A549 (cell line): ENCODE data around the gene BCL6. TPM values are rescaled to one million over a fixed set of nuclear protein-coding genes. Genes with fewer than 3 reads are reported as not detected.
"Not testable (repeated sequence)": the region's sequence is repeated elsewhere in the genome, so short reads cannot be mapped to it uniquely, and the experiment has no call there.

Experiments used
- ATAC-seq, 2 experiments: fragments of 200-7000 bp in 1 of 2; fragments of >200 bp in 1 of 2; cut with Nextera tagmentation in 1 of 2; cut with Tn5 transposase in 1 of 2; 3 replicates each; pipeline versions ENCODE4 v1.8.0 to v1.9.1; 2018 to 2020; ENCODE audit warnings: mild to moderate bottlenecking in 1 of 2, moderate library complexity in 1 of 2
- CTCF ChIA-PET: fragments of 300-600 bp; sonication (Branson Sonifier 250); formaldehyde crosslinking; extraction: SDS; loops from one replicate; lab custom pipeline; 2021; ENCODE audit warnings: antibody characterized with exemption, inconsistent platforms; lab: Yijun Ruan, JAX
- POLR2A ChIA-PET: fragments of 350-600 bp; formaldehyde crosslinking; extraction: SDS; loops from one replicate; lab custom pipeline; 2021; ENCODE audit warnings: antibody characterized with exemption, inconsistent platforms; lab: Yijun Ruan, JAX
- DNase-seq, 2 experiments: peaks; one replicate each; pipeline versions ENCODE4 v3.0.0 to v3.0.0-alpha.2; 2011 to 2016; ENCODE audit warnings: low read depth in 1 of 2, low spot score in 1 of 2
- FAIRE-seq: peaks from 2 replicates; lab custom pipeline; 2011; peaks lifted over from hg19 to GRCh38; lab: Jason Lieb, UNC
- H3K27ac ChIP-seq, 2 experiments: fragments of >200 bp; sonication (Bioruptor Twin); formaldehyde crosslinking; 3 replicates each; pipeline ENCODE4 v1.5.1; 2016 to 2017
- H3K4me1 ChIP-seq: fragments of >200 bp; sonication (Bioruptor Twin); formaldehyde crosslinking; 3 replicates; pipeline ENCODE4 v1.6.1; 2016
- H3K4me2 ChIP-seq: fragments of >200 bp; sonication (Bioruptor Twin); formaldehyde crosslinking; 3 replicates; pipeline ENCODE4 v1.6.1; 2016
- H3K4me3 ChIP-seq: fragments of >200 bp; sonication (Bioruptor Twin); formaldehyde crosslinking; 3 replicates; pipeline ENCODE4 v1.5.1; 2016
- H3K9me3 ChIP-seq: fragments of >200 bp; sonication (Bioruptor Twin); formaldehyde crosslinking; 3 replicates; pipeline ENCODE4 v1.6.1; 2016
- BHLHE40 ChIP-seq: IDR thresholded peaks from 2 replicates; pipeline ENCODE4 v1.6.1; 2012; ENCODE audit warnings: low read depth, low read length, inconsistent platforms
- CBX2 ChIP-seq: fragments of 200-600 bp; sonication (generic); IDR thresholded peaks from 2 replicates; pipeline ENCODE4 v1.6.1; 2016; ENCODE audit warnings: low read depth, mild to moderate bottlenecking, borderline replicate concordance
- CHD4 ChIP-seq: fragments of 200-600 bp; sonication (generic); IDR thresholded peaks from 2 replicates; pipeline ENCODE4 v1.6.1; 2016; ENCODE audit warnings: antibody characterized with exemption, mild to moderate bottlenecking, borderline replicate concordance
- EHMT2 ChIP-seq: fragments of 200-600 bp; sonication (generic); IDR thresholded peaks from 2 replicates; pipeline ENCODE4 v1.6.1; 2016; ENCODE audit warnings: antibody characterized with exemption, low read depth, mild to moderate bottlenecking, moderate library complexity
- ESRRA ChIP-seq: fragments of 150-350 bp; IDR thresholded peaks from 2 replicates; pipeline ENCODE4 v1.6.1; 2014; ENCODE audit warnings: mild to moderate bottlenecking, low read length, borderline replicate concordance
- GATA3 ChIP-seq: IDR thresholded peaks from 2 replicates; pipeline ENCODE4 v1.6.1; 2012; ENCODE audit warnings: borderline replicate concordance
- HDAC2 ChIP-seq: fragments of 200-600 bp; sonication (generic); IDR thresholded peaks from 2 replicates; pipeline ENCODE4 v1.6.1; 2016
- HOXB13 ChIP-seq: fragments of 250-450 bp; sonication (Bioruptor Pico); IDR thresholded peaks from 2 replicates; pipeline ENCODE4 v1.5.0; 2020; ENCODE audit warnings: low read depth, mild to moderate bottlenecking, moderate library complexity
- KDM1A ChIP-seq: fragments of 200-600 bp; sonication (generic); IDR thresholded peaks from 2 replicates; pipeline ENCODE4 v1.6.1; 2016; ENCODE audit warnings: low read depth, mild to moderate bottlenecking
- MYC ChIP-seq: IDR thresholded peaks from 2 replicates; pipeline ENCODE4 v1.6.1; 2012; ENCODE audit warnings: mild to moderate bottlenecking, inconsistent platforms, low read length, improper control_type of control experiment, borderline replicate concordance
- NFE2L2 ChIP-seq: fragments of 150-350 bp; conservative IDR thresholded peaks from 2 replicates; pipeline ENCODE4 v1.6.1; 2014; ENCODE audit warnings: low read length
- PHF8 ChIP-seq: fragments of 200-600 bp; sonication (generic); IDR thresholded peaks from 2 replicates; pipeline ENCODE4 v1.6.1; 2016; ENCODE audit warnings: low read depth, mild to moderate bottlenecking, antibody characterized with exemption, moderate library complexity, borderline replicate concordance
- POLR2A ChIP-seq: IDR thresholded peaks from 2 replicates; pipeline ENCODE4 v1.6.1; 2012; ENCODE audit warnings: mild to moderate bottlenecking, low read length
- POLR2AphosphoS2 ChIP-seq: conservative IDR thresholded peaks from 2 replicates; pipeline ENCODE4 v1.6.1; 2012; ENCODE audit warnings: low read length, improper control_type of control experiment, inconsistent platforms
- RARB ChIP-seq: fragments of 250-450 bp; sonication (Bioruptor Pico); IDR thresholded peaks from 2 replicates; pipeline ENCODE4 v1.8.0; 2021; ENCODE audit warnings: mild to moderate bottlenecking, moderate library complexity
- RFX5 ChIP-seq: fragments of 450-650 bp; IDR thresholded peaks from 2 replicates; pipeline ENCODE4 v1.7.1; 2014; ENCODE audit warnings: antibody characterized with exemption, mild to moderate bottlenecking, moderate library complexity
- TFCP2L1 ChIP-seq: fragments of 250-450 bp; sonication (Bioruptor Pico); IDR thresholded peaks from 2 replicates; pipeline ENCODE4 v1.5.0; 2021; ENCODE audit warnings: mild to moderate bottlenecking
- ZC3H11A ChIP-seq: fragments of 450-650 bp; IDR thresholded peaks from 2 replicates; pipeline ENCODE4 v1.6.1; 2014; ENCODE audit warnings: antibody characterized with exemption, mild to moderate bottlenecking
- WGBS: methylation state at CpG from one replicate; pipeline ENCODE4 v1.1.6; 2017; ENCODE audit errors: missing lambda C conversion rate; 5-methylcytosine and 5-hydroxymethylcytosine counted together
- polyA plus RNA-seq, 4 experiments: library from polyadenylated mRNA; depleted of rRNA in 3 of 4; stranded (reverse); fragments of >200 nt; fragmentation: RNase III in 1 of 4; extraction: RNeasy Plus Mini Kit Qiagen cat#74134 plus additional on column Dnase treatment in 1 of 4; gene quantifications; 2 replicates in 3 of 4; 3 replicates in 1 of 4; pipeline ENCODE4 v1.2.3, GENCODE V29; 2011 to 2017
- TF ChIP-seq, protein P1 (sequence below): IDR thresholded peaks from 2 replicates; pipeline ENCODE4 v1.6.1; 2012
- TF ChIP-seq, protein P2 (sequence below): IDR thresholded peaks from 2 replicates; pipeline ENCODE4 v1.6.1; 2012; ENCODE audit warnings: low read depth, borderline replicate concordance
- TF ChIP-seq, protein P3 (sequence below): fragments of >200 bp; sonication (Bioruptor Twin); formaldehyde crosslinking; IDR thresholded peaks from 3 replicates; pipeline ENCODE4 v1.6.1; 2016

BCL6 gene
- polyA plus RNA-seq, 2 of the 4 experiments (the other 2 are of a cell fraction), result 7.0 to 10.4 TPM

DNA sequence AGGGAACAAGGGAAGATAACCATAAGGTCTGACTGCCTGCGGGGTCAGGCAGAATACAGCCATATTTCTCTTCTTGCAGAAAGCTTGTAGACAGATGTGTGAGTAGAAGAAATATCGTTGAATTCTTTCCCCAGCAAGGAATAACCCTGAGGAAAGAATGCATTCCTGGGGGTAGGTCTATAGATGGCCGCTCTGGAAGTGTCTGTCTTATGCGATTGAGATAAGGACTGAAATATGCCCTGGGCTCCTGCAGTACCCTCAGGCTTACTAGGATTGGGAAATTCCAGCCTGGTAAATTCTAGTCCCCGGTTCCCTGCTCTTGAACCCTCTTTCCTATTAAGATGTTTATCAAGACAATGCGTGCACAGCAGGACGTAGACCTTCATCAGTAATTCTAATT is 59.3 kb downstream of the BCL6 start:
- Histone ChIP-seq H3K4me1 (no peaks in the 10 kb centered on the region), H3K4me2 (no peak overlapping the region), H3K27ac (no peak overlapping the region), H3K4me3 (no peak overlapping the region), H3K9me3 (no peaks in the 10 kb centered on the region)
- ATAC-seq, result no peak
- no peak for TF ChIP-seq POLR2A
- TF ChIP-seq MYC, result no peak
- ChIA-PET CTCF (interaction anchor here (13.5 to 22.2 kb wide), 2 partner anchors 362 to 466 kb away, joined by 195 to 564 read pairs; no protein-coding TSS in a partner anchor), POLR2A (no interaction called here)
- WGBS, result 47% methylated on average over 7 of the region's 7 CpGs
- DNase-seq, result no peak
- FAIRE-seq, result no peak

DNA sequence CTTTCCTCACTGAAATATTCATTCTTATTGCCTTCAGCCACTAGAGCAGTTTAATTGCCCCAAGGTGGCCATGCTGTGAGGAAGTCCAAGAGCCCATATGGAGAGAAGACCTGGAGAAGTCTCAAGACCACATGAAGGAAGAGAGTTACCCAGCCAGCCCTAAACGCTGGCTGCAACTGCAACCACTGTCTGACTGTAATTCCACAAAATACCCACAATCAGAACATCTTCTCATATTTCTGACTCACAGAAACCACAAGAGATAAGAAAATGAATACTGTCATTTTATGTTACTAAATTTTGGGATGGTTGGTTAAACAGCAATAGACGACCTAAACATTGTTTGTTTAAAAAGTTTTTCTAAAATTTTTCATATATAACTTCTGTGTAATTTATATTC is 60.4 kb downstream of the BCL6 start:
- Histone ChIP-seq H3K4me2 (no peak overlapping the region), H3K27ac (no peak overlapping the region)
- POLR2A ChIA-PET, result no interaction called here
- WGBS, result 2% methylated on average over 2 of the region's 2 CpGs
- no peak for TF ChIP-seq POLR2AphosphoS2
- TF ChIP-seq, protein P1, sequence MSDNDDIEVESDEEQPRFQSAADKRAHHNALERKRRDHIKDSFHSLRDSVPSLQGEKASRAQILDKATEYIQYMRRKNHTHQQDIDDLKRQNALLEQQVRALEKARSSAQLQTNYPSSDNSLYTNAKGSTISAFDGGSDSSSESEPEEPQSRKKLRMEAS, result no peak
- TF ChIP-seq, all 56 proteins: peak for 0
- no peaks in the 10 kb centered on the region for H3K9me3 ChIP-seq
- CTCF ChIA-PET, result interaction anchor here (1.3 to 22.2 kb wide), 3 partner anchors 30 to 465 kb away, joined by 4 to 564 read pairs (median 195); no protein-coding TSS in a partner anchor
- no peak for DNase-seq
- no peaks in the 10 kb centered on the region for H3K4me1 ChIP-seq
- H3K4me3 ChIP-seq, result no peak overlapping the region
- ATAC-seq, result no peak
- no peak for FAIRE-seq

DNA sequence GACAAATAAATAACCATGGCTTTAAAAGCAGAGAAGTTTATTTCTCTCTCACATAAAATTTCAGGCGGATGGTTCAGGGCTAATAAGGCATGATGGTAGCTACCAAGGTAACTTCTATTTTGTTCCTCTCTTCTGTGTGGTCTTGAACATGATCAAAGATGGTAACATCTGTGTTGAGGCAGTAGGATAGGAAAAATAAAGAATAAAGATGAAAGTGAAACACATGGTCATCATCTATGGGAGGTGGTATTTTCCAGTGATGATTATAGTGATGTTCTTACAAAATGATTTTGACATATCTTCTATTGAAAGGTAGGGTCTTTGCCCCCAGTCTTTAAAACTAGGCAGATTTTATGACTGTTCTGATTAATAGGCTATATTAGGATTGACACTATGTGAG is 60.8 kb downstream of the BCL6 start:
- Histone ChIP-seq H3K9me3 (no peaks in the 10 kb centered on the region), H3K4me1 (no peaks in the 10 kb centered on the region), H3K4me2 (no peak overlapping the region), H3K27ac (no peak overlapping the region), H3K4me3 (no peak overlapping the region)
- 64% methylated on average over 1 of the region's 1 CpG for WGBS
- DNase-seq (no peak), FAIRE-seq (no peak), ATAC-seq (no peak)
- POLR2A ChIA-PET, result no interaction called here
- CTCF ChIA-PET, result interaction anchor here (1.3 to 22.2 kb wide), 3 partner anchors 30 to 465 kb away, joined by 4 to 564 read pairs (median 195); no protein-coding TSS in a partner anchor
- TF ChIP-seq, protein P1, result no peak
- TF ChIP-seq RFX5, result no peak
- TF ChIP-seq EHMT2, result no peak
- TF ChIP-seq, protein P2, sequence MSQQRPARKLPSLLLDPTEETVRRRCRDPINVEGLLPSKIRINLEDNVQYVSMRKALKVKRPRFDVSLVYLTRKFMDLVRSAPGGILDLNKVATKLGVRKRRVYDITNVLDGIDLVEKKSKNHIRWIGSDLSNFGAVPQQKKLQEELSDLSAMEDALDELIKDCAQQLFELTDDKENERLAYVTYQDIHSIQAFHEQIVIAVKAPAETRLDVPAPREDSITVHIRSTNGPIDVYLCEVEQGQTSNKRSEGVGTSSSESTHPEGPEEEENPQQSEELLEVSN, result no peak
- TF ChIP-seq TFCP2L1 (CRISPR knock-in tag), result no peak
- no peak for TF ChIP-seq CBX2
- TF ChIP-seq HOXB13, result no peak
- no peak for TF ChIP-seq ZC3H11A
- no peak for TF ChIP-seq CHD4
- TF ChIP-seq HDAC2, result no peak
- TF ChIP-seq KDM1A, result no peak
- TF ChIP-seq, protein P3, sequence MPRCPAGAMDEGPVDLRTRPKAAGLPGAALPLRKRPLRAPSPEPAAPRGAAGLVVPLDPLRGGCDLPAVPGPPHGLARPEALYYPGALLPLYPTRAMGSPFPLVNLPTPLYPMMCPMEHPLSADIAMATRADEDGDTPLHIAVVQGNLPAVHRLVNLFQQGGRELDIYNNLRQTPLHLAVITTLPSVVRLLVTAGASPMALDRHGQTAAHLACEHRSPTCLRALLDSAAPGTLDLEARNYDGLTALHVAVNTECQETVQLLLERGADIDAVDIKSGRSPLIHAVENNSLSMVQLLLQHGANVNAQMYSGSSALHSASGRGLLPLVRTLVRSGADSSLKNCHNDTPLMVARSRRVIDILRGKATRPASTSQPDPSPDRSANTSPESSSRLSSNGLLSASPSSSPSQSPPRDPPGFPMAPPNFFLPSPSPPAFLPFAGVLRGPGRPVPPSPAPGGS, result no peak
- TF ChIP-seq ESRRA, result no peak
- no peak for TF ChIP-seq POLR2A
- no peak for TF ChIP-seq GATA3
- TF ChIP-seq BHLHE40, result no peak
- TF ChIP-seq PHF8, result no peak
- TF ChIP-seq NFE2L2, result no peak
- TF ChIP-seq RARB (CRISPR knock-in tag), result no peak
- TF ChIP-seq, all 56 proteins: peak for 0

DNA sequence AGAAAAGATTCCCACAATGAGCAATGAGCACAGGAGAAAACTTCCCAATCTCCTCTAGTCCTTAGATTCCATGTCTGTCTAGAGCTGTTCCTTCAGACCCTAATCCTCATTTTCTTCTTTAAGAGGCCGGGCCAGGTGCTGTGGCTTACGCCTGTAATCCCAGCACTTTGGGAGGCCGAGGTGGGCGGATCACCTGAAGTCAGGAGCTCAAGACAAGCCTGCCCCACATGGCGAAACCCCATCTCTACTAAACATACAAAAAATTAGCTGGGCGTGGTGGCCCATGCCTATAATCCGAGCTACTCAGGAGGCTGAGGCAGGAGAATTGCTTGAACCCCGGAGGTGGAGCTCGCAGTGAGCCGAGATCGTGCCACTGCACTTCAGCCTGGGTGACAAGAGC is 63.5 kb downstream of the BCL6 start:
- 23% methylated on average over 5 of the region's 11 CpGs for WGBS
- FAIRE-seq, result not testable (repeated sequence)

More for the DNA sequence above, 63.5 kb downstream of the BCL6 start:
- H3K9me3 ChIP-seq, DNase-seq, H3K27ac ChIP-seq, POLR2A ChIA-PET, H3K4me3 ChIP-seq, ATAC-seq, H3K4me1 ChIP-seq, H3K4me2 ChIP-seq: not testable (repeated sequence)
- CTCF ChIA-PET, result interaction anchor here (0.8 to 22.2 kb wide), 6 partner anchors 13 to 833 kb away, joined by 3 to 564 read pairs (median 8); no protein-coding TSS in a partner anchor
